Stimulated activated memory B cell treated with anti-CD40 and anti-IgM and Interleukin-4, amounts not matched to agents 10 μg/mL and 1 μg/mL and 100 μg/mL, for 72 hours (primary cell): Measurements from ENCODE around the gene PIBF1.
"Not testable (repeated sequence)": the region's sequence is repeated elsewhere in the genome, so short reads cannot be mapped to it uniquely, and the experiment has no call there.

Experiments used
- ATAC-seq: fragments of 150-1000 bp; cut with Tn5 transposase; 2 replicates; pipeline ENCODE4 v1.10.0; 2021
- H3K27ac Mint-ChIP-seq: one replicate; pipeline ENCODE4 v1.8.0; 2022; ENCODE audit warnings: mild to moderate bottlenecking, mixed read lengths
- H3K27me3 Mint-ChIP-seq: one replicate; pipeline ENCODE4 v1.8.0; 2022; ENCODE audit warnings: mixed read lengths
- H3K36me3 Mint-ChIP-seq: one replicate; pipeline ENCODE4 v1.8.0; 2022; ENCODE audit warnings: mixed read lengths
- H3K4me1 Mint-ChIP-seq: one replicate; pipeline ENCODE4 v1.8.0; 2022; ENCODE audit warnings: mixed read lengths
- H3K4me3 Mint-ChIP-seq: one replicate; pipeline ENCODE4 v1.8.0; 2022; ENCODE audit warnings: mild to moderate bottlenecking, moderate library complexity, mixed read lengths
- H3K9me3 Mint-ChIP-seq: one replicate; pipeline ENCODE4 v1.8.0; 2022; ENCODE audit warnings: mixed read lengths

The PIBF1 gene

DNA sequence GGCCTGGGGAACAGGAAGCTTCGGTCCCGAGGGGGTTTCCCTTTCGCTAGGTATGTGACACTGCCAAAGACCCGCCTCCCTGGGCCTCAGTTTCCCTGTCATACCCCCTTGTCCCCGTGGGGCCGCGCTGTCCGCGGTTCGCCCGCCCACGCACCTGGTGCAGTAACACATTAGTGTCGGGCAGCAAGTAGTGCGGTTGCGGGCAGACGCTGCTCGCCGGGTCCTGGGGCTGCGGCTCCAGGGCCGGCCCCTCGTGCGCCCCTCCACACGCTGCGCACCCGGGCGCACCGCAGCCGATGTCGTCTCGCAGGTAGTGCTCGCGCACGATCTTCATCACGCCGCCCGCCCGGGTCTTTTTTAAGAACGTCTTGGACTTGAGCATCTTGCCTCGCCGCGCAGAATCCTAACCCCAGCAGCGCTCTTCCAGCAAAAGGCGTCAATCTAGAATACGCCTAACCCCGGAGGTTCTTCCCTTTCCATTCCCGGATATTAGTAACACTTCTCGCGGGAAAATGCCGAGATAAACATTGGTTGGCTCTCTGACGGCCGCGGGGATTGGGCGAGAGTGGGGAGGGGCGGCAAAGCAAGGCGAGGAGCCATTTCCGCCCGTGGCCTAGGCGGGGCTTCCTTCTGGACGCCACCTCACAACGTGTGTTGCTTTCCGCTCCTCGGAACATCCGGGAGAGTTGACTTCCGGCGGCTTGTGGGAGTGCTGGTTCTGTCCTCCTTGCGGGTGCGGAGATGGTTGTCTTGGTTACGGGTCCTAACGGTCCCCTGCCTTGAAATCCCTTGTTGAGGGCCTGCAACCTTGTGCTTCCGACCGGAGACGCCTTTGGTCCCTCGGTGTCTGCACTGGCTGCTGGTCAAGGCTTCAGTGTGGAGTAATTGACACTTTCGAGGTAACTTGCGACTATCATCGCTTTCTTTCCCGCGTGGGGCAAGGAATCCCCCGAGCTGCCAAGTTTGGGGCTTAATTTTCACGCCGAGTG lies at the start of gene PIBF1, which contains the start of gene DIS3:
PIBF1 (plus strand) TSS at position 683 of the 989 bp plus-strand sequence. CDS start 1,337 bp downstream, outside the sequence.
DIS3 (minus strand) TSS at position 450 of the 989 bp plus-strand sequence; CDS start at position 382, 68 bp downstream.
- H3K4me3 Mint-ChIP-seq = peak within 1 kb of the TSS; percentile 98
- peaks cover 39% of the 10 kb centered on the region for H3K36me3 Mint-ChIP-seq
- peaks cover 49% of the 10 kb centered on the region for H3K4me1 Mint-ChIP-seq
- H3K27me3 Mint-ChIP-seq = no peaks in the 10 kb centered on the region
- H3K9me3 Mint-ChIP-seq = no peaks in the 10 kb centered on the region
- ATAC-seq = peak; percentile 100
- peak within 1 kb of the TSS; percentile 96 for H3K27ac Mint-ChIP-seq

- peaks cover 8% of the 10 kb centered on the region for H3K4me1 Mint-ChIP-seq
- H3K9me3 Mint-ChIP-seq = no peaks in the 10 kb centered on the region
- H3K36me3 Mint-ChIP-seq = peaks cover 31% of the 10 kb centered on the region
- no peak for ATAC-seq
- H3K27ac Mint-ChIP-seq = no peak overlapping the region
- H3K4me3 Mint-ChIP-seq = no peak overlapping the region
- no peaks in the 10 kb centered on the region for H3K27me3 Mint-ChIP-seq
Measured at GRCh38 chr13:72737033-72737432, 44.9 kb upstream of the PIBF1 start.

GRCh38 chr13:72740015-72740414 lies 41.9 kb upstream of the PIBF1 start:
- Mint-ChIP-seq H3K36me3 (peaks cover 35% of the 10 kb centered on the region), H3K27ac (no peak overlapping the region), H3K4me1 (peaks cover 8% of the 10 kb centered on the region), H3K27me3 (no peaks in the 10 kb centered on the region), H3K9me3 (no peaks in the 10 kb centered on the region), H3K4me3 (no peak overlapping the region)
- no peak for ATAC-seq

GRCh38 chr13:72745260-72745659 lies 36.7 kb upstream of the PIBF1 start:
- no peaks in the 10 kb centered on the region for H3K27me3 Mint-ChIP-seq
- H3K9me3 Mint-ChIP-seq = no peaks in the 10 kb centered on the region
- no peak overlapping the region for H3K27ac Mint-ChIP-seq
- ATAC-seq = no peak
- peaks cover 17% of the 10 kb centered on the region for H3K4me1 Mint-ChIP-seq
- no peak overlapping the region for H3K4me3 Mint-ChIP-seq
- peaks cover 47% of the 10 kb centered on the region for H3K36me3 Mint-ChIP-seq

GRCh38 chr13:72751220-72751619 lies 30.7 kb upstream of the PIBF1 start:
- Mint-ChIP-seq H3K27me3 (no peaks in the 10 kb centered on the region), H3K4me3 (no peak overlapping the region), H3K4me1 (peaks cover 19% of the 10 kb centered on the region), H3K9me3 (peaks cover 4% of the 10 kb centered on the region), H3K36me3 (peaks cover 71% of the 10 kb centered on the region), H3K27ac (no peak overlapping the region)
- ATAC-seq = no peak

DNA sequence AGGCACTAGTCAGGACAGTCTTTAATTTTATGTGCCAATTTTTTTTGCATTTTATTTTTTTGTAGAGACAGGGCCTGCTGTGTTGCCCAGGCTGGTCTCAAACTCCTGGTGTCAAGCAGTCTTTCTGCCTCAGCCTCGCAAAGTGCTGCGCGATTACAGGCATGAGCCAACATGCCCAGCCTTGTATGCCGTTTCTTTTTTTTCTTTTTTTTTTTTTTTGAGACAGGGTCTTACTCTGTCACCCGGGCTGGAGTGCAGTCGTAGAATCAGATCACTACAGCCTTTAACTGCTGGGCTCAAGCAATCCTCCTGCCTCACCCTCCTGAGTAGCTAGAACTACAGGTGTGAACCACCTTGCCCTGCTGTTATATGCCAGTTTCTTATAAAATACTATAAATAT lies 27.8 kb upstream of the PIBF1 start:
- H3K4me3 Mint-ChIP-seq = no peak overlapping the region
- no peaks in the 10 kb centered on the region for H3K27me3 Mint-ChIP-seq
- H3K27ac Mint-ChIP-seq = no peak overlapping the region
- peaks cover 4% of the 10 kb centered on the region for H3K9me3 Mint-ChIP-seq
- no peak for ATAC-seq
- peaks cover 67% of the 10 kb centered on the region for H3K36me3 Mint-ChIP-seq
- peaks cover 12% of the 10 kb centered on the region for H3K4me1 Mint-ChIP-seq

DNA sequence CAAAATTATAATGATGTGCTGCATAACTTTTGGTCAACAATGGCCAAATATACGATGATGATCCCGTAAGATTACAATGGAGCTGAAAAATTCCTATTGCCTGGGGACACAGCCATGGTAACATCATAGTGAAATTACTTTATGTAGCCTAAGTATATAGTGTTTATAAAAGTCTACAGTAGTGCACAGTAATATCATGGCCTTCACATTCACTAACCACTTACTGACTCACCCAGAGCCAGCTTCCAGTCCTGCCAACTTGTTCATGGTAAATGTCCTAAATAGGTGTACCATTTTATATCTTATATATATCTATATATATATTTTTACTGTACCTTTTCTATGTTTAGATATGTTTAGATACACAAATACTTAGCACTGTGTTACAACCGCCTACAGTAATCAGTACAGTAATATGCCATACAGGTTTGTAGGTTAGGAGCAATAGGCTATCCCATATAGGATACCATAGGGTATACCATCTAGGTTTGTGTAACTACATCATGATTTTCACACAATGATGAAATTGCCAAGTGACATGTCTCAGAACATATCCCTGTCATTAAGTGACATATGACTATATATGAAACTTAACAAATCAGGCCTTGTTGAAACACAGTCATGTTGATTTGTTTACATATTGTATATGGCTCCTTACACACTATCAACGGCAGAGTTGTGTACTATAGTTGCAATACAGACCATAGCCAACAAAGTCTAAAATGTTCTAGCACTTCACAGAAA lies 24.0 kb upstream of the PIBF1 start:
- H3K4me3 Mint-ChIP-seq = no peak overlapping the region
- no peak for ATAC-seq
- H3K27ac Mint-ChIP-seq = no peak overlapping the region
- H3K9me3 Mint-ChIP-seq = no peaks in the 10 kb centered on the region
- H3K27me3 Mint-ChIP-seq = no peaks in the 10 kb centered on the region
- H3K36me3 Mint-ChIP-seq = peaks cover 45% of the 10 kb centered on the region
- no peaks in the 10 kb centered on the region for H3K4me1 Mint-ChIP-seq

DNA sequence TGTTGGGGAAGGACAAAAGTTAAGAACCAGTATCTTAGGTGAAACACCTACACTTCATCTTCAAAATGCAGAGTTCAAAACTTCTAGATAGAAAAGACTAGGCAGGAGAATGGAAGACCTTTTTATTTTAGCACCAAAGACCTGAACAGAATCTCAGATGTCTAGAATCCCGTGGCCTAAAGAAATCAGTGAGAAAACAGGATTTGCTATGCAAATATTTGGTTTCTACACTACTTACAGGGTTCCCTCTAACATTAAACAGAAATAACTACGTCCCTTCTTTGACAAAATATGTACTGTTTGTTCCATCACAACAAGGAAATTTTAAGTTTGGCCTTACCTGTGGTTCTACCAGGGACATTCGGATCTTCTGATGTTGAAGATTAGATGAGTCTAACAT lies 21.7 kb upstream of the PIBF1 start:
- H3K27me3 Mint-ChIP-seq = no peaks in the 10 kb centered on the region
- H3K4me3 Mint-ChIP-seq = no peak overlapping the region
- H3K9me3 Mint-ChIP-seq = no peaks in the 10 kb centered on the region
- no peaks in the 10 kb centered on the region for H3K4me1 Mint-ChIP-seq
- peaks cover 39% of the 10 kb centered on the region for H3K36me3 Mint-ChIP-seq
- ATAC-seq = no peak
- H3K27ac Mint-ChIP-seq = no peak overlapping the region

DNA sequence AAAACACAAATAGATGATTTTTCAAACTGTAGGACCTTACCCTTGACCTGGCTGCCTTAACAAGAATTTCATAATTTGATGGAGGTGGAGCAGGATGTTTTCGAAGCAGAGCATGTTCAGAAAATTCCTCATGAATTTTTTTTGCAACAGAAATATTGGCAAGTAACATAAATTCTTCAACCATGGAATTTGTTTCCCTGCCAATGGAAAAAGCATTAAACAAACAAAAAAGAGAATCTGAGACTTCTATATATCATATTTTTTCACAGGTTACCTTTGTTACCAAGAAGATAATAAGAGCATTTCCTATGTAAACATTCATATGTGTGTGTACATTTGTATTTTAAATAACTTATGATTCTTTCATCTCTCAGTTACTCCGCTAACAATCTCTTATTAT lies 18.5 kb upstream of the PIBF1 start:
- Mint-ChIP-seq H3K4me1 (no peaks in the 10 kb centered on the region), H3K9me3 (no peaks in the 10 kb centered on the region), H3K4me3 (no peak overlapping the region), H3K27me3 (no peaks in the 10 kb centered on the region), H3K36me3 (peaks cover 37% of the 10 kb centered on the region), H3K27ac (no peak overlapping the region)
- no peak for ATAC-seq

- H3K4me1 Mint-ChIP-seq = peaks cover 8% of the 10 kb centered on the region
- H3K36me3 Mint-ChIP-seq = peaks cover 59% of the 10 kb centered on the region
- H3K27me3 Mint-ChIP-seq = no peaks in the 10 kb centered on the region
- ATAC-seq = no peak
- no peak overlapping the region for H3K27ac Mint-ChIP-seq
- H3K9me3 Mint-ChIP-seq = no peaks in the 10 kb centered on the region
- no peak overlapping the region for H3K4me3 Mint-ChIP-seq
Measured at GRCh38 chr13:72774019-72774418, 7.9 kb upstream of the PIBF1 start.

DNA sequence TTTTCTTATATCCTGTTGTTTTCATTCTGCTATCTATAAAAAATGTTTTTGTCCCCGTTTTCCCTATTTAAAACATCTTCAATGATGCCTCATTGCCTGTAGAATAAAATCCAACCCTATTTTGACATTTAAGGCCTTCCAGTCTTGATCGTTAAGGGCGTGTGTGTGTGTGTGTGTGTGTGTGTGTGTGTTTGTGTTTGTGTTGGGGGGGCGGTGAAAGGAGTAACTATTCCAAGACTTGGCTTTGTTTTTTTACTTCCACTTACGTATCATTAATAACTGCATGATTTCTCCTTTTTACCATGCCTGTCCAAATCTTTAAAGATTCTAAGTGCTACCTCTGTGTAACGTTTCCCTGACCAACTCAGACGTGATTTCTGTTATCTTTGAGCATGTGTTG lies 784 bp downstream of the PIBF1 start:
- Mint-ChIP-seq H3K4me3 (peak overlapping the region; percentile 98), H3K9me3 (no peaks in the 10 kb centered on the region), H3K27me3 (no peaks in the 10 kb centered on the region), H3K27ac (peak overlapping the region; percentile 96), H3K4me1 (peaks cover 46% of the 10 kb centered on the region), H3K36me3 (peaks cover 29% of the 10 kb centered on the region)
- ATAC-seq = no peak

- H3K9me3 Mint-ChIP-seq, ATAC-seq, H3K4me3 Mint-ChIP-seq, H3K27me3 Mint-ChIP-seq, H3K27ac Mint-ChIP-seq: not testable (repeated sequence)
- H3K36me3 Mint-ChIP-seq = peaks cover 23% of the 10 kb centered on the region
- H3K4me1 Mint-ChIP-seq = peaks cover 39% of the 10 kb centered on the region
Measured at GRCh38 chr13:72784679-72785078, 2.7 kb downstream of the PIBF1 start.

DNA sequence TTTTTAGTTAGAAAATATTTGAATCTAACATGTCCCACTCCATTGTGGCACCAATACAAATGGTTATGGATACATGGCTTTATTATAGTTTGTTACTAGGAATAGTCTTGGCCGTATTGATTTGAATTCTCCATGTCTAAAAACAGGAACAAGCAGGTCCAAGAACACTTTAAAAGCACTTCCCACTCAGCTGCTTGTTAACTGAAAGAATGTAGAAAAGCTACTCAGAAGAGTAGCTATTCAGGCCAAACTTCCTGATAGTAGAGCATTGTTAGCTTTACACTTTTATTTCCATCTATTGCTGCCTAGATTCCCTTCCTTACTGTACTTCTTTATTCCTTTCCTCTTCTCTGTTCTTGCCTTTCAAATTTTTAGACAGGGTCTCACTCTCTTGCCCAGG lies 6.9 kb downstream of the PIBF1 start:
- no peaks in the 10 kb centered on the region for H3K27me3 Mint-ChIP-seq
- no peak overlapping the region for H3K4me3 Mint-ChIP-seq
- H3K36me3 Mint-ChIP-seq = peaks cover 36% of the 10 kb centered on the region
- no peaks in the 10 kb centered on the region for H3K9me3 Mint-ChIP-seq
- ATAC-seq = no peak
- H3K27ac Mint-ChIP-seq = no peak overlapping the region
- peaks cover 21% of the 10 kb centered on the region for H3K4me1 Mint-ChIP-seq

DNA sequence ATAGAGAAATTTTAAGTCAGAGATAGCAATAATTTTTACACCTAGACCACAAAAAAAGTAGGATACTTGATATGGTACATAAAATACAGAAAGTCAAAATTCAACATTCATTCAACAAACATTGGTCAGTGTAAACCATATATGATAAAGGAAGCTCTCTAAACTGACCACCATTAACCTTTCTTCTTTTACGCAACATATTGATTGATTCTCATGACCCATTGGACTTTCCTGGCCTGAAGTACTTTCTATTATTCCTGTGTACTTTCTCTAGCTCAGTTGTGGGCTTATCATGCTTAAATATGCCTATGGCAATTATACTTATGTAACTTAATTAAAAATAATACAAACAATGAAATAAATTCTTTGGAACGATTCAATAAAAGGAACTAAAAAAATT lies 10.7 kb downstream of the PIBF1 start:
- Mint-ChIP-seq H3K27me3 (no peaks in the 10 kb centered on the region), H3K4me3 (no peak overlapping the region), H3K36me3 (peaks cover 47% of the 10 kb centered on the region), H3K4me1 (peaks cover 6% of the 10 kb centered on the region), H3K9me3 (no peaks in the 10 kb centered on the region), H3K27ac (no peak overlapping the region)
- ATAC-seq = no peak

- no peak for ATAC-seq
- H3K4me1 Mint-ChIP-seq = no peaks in the 10 kb centered on the region
- no peak overlapping the region for H3K27ac Mint-ChIP-seq
- no peaks in the 10 kb centered on the region for H3K27me3 Mint-ChIP-seq
- H3K36me3 Mint-ChIP-seq = peaks cover 57% of the 10 kb centered on the region
- H3K4me3 Mint-ChIP-seq = no peak overlapping the region
- H3K9me3 Mint-ChIP-seq = no peaks in the 10 kb centered on the region
Measured at GRCh38 chr13:72798817-72799216, 16.9 kb downstream of the PIBF1 start.
